DOHH2 (cell line): Measurements from ENCODE around the gene TSPAN11.

Source experiments
- H3F3A ChIP-seq: fragments of 200-600 bp; sonication (generic), shearing (Covaris generic); 2 replicates; pipeline ENCODE4 v1.6.0; 2016; ENCODE audit warnings: antibody characterized with exemption, mild to moderate bottlenecking; ENCODE audit not compliant: control insufficient read depth, insufficient read depth
- H3K27ac ChIP-seq: fragments of 200-600 bp; sonication (generic); 2 replicates; pipeline ENCODE4 v1.5.1; 2014; ENCODE audit warnings: low read depth, mild to moderate bottlenecking, low read length, moderate library complexity
- H3K27me3 ChIP-seq: fragments of 200-600 bp; sonication (generic); 2 replicates; pipeline ENCODE4 v1.6.1; 2014; ENCODE audit warnings: mild to moderate bottlenecking, low read length, mixed read lengths; ENCODE audit not compliant: control insufficient read depth
- H3K36me3 ChIP-seq: fragments of 200-600 bp; sonication (generic); 2 replicates; pipeline ENCODE4 v1.6.1; 2014; ENCODE audit warnings: mild to moderate bottlenecking, low read length, moderate library complexity, mixed read lengths; ENCODE audit not compliant: control insufficient read depth
- H3K4me1 ChIP-seq: fragments of 200-600 bp; sonication (generic); 2 replicates; pipeline ENCODE4 v1.6.1; 2014; ENCODE audit warnings: mild to moderate bottlenecking, low read length, mixed read lengths; ENCODE audit not compliant: control insufficient read depth
- H3K4me2 ChIP-seq: fragments of 200-600 bp; sonication (generic); 2 replicates; pipeline ENCODE4 v1.6.0; 2014; ENCODE audit warnings: mild to moderate bottlenecking, low read length, moderate library complexity
- H3K4me3 ChIP-seq: fragments of 200-600 bp; sonication (generic); 2 replicates; pipeline ENCODE4 v1.5.1; 2014; ENCODE audit warnings: mild to moderate bottlenecking, low read length, mixed read lengths
- H3K79me2 ChIP-seq: fragments of 200-600 bp; sonication (generic); 2 replicates; pipeline ENCODE4 v1.6.1; 2014; ENCODE audit warnings: mild to moderate bottlenecking, low read length, mixed read lengths; ENCODE audit not compliant: control insufficient read depth
- H3K9me2 ChIP-seq: fragments of 200-600 bp; sonication (generic); replicated peaks from 2 replicates; pipeline ENCODE4 v1.6.1; 2014; ENCODE audit warnings: mild to moderate bottlenecking, low read length, mixed read lengths; ENCODE audit not compliant: control insufficient read depth
- H3K9me3 ChIP-seq: fragments of 200-600 bp; sonication (generic); 2 replicates; pipeline ENCODE4 v1.6.1; 2014; ENCODE audit warnings: antibody characterized with exemption, low read length, mixed read lengths; ENCODE audit not compliant: control insufficient read depth, insufficient read depth
- H4K20me1 ChIP-seq: fragments of 200-600 bp; sonication (generic); 2 replicates; pipeline ENCODE4 v1.6.0; 2014; ENCODE audit warnings: low read depth, mild to moderate bottlenecking, antibody characterized with exemption, low read length, moderate library complexity; ENCODE audit not compliant: control insufficient read depth, insufficient read depth
- CTCF ChIP-seq: fragments of 200-600 bp; sonication (generic); IDR thresholded peaks from one replicate; pipeline ENCODE4 v1.5.1; 2014; ENCODE audit warnings: antibody characterized with exemption, mild to moderate bottlenecking, low read depth, low read length; ENCODE audit not compliant: poor library complexity, severe bottlenecking
- EZH2phosphoT487 ChIP-seq: fragments of 200-600 bp; sonication (generic); IDR thresholded peaks from 2 replicates; pipeline ENCODE4 v1.6.1; 2017; ENCODE audit warnings: borderline replicate concordance, mild to moderate bottlenecking, antibody characterized with exemption, low read length, moderate library complexity, mixed read lengths

The TSPAN11 gene

GRCh38 chr12:31035967-31036665 is 109.6 kb downstream of the TSPAN11 start:
- no peak overlapping the region for H3K4me2 ChIP-seq

DNA sequence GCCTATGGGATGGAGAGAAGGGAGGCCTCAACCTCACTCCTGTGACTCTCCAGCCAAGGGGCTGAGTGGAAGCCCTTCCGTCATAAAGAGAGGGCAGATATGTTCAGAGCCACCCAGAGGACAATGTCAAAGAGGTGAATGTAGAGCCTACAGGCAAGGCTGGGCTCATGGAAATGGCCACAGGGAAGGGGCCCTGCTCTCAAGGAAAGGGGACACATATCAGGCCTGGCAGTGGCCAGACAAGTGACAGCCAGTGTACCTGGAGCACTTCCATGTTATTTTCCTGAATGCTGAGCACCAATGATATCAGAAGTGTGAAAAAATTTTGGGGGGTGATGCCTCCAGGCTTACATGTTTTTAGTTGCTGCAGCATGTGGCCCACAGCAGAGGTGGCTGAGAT is 110.5 kb downstream of the TSPAN11 start:
- H3K4me2 ChIP-seq = no peak overlapping the region
- TF ChIP-seq EZH2phosphoT487 (no peak), CTCF (no peak)
- H3K4me3 ChIP-seq = no peak overlapping the region
- no peaks in the 10 kb centered on the region for H3K79me2 ChIP-seq
- no peaks in the 10 kb centered on the region for H3K4me1 ChIP-seq
- no peaks in the 10 kb centered on the region for H3K9me2 ChIP-seq
- no peaks in the 10 kb centered on the region for H3K9me3 ChIP-seq
- H3K36me3 ChIP-seq = no peaks in the 10 kb centered on the region
- peaks cover 4% of the 10 kb centered on the region; the same call in 1 of the 2 replicates for H3K27me3 ChIP-seq
- no peaks in the 10 kb centered on the region for H3F3A ChIP-seq
- no peak overlapping the region for H3K27ac ChIP-seq
- no peaks in the 10 kb centered on the region for H4K20me1 ChIP-seq

More at GRCh38 chr12:31035967-31036665, 109.6 kb downstream of the TSPAN11 start:
- Histone ChIP-seq H3K4me1 (0 out of 2 replicates have a peak, but pooled peaks cover 2% of the 10 kb centered on the region), H3K9me3 (no peaks in the 10 kb centered on the region), H3K36me3 (no peaks in the 10 kb centered on the region), H3K9me2 (no peaks in the 10 kb centered on the region), H4K20me1 (no peaks in the 10 kb centered on the region), H3F3A (no peaks in the 10 kb centered on the region), H3K79me2 (no peaks in the 10 kb centered on the region), H3K4me3 (no peak overlapping the region), H3K27me3 (peaks cover 4% of the 10 kb centered on the region; the same call in 1 of the 2 replicates), H3K27ac (no peak overlapping the region)
- TF ChIP-seq CTCF (no peak), EZH2phosphoT487 (no peak)

DNA sequence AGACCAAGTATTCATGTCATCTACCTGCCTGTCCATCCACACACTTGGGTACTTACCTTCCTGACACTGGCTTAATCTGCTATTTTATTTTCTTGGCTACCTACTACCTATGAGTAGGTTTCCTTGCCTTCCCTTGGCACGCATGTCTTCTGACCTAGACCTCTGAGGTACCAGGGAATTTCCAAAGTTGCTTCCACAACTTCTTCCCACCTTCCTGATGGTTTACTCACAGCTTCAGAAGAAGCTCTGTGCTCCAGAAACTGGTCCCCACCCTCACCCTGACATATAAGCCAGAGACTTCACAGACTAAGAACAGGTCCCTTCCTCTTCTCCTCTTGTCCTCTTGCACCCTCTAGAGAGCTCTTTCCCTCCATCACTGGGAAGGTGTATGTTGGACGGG is 111.4 kb downstream of the TSPAN11 start:
- H3K4me1 ChIP-seq = no peaks in the 10 kb centered on the region
- no peak overlapping the region for H3K4me3 ChIP-seq
- H3K36me3 ChIP-seq = no peaks in the 10 kb centered on the region
- H3K27me3 ChIP-seq = peaks cover 4% of the 10 kb centered on the region; the same call in 1 of the 2 replicates
- no peaks in the 10 kb centered on the region for H3K9me3 ChIP-seq
- no peaks in the 10 kb centered on the region for H3F3A ChIP-seq
- no peak overlapping the region for H3K27ac ChIP-seq
- H3K4me2 ChIP-seq = no peak overlapping the region
- H3K9me2 ChIP-seq = no peaks in the 10 kb centered on the region
- no peaks in the 10 kb centered on the region for H4K20me1 ChIP-seq
- no peaks in the 10 kb centered on the region for H3K79me2 ChIP-seq
- TF ChIP-seq EZH2phosphoT487 (no peak), CTCF (no peak)
